HPDE6-E6E7 (cell line): Measurements from ENCODE around the gene BACE2.

Source experiments
- DNase-seq: peaks from one replicate; pipeline ENCODE4 v3.0.0; 2011; ENCODE audit warnings: missing footprints; ENCODE audit errors: extremely low spot score

Gene BACE2

GRCh38 chr21:41321908-41322495, 154.0 kb downstream of the BACE2 start:
- DNase-seq = no peak

- DNase-seq = no peak
These were observed 154.8 kb downstream of the BACE2 start for GRCh38 chr21:41322496-41323382.

DNA sequence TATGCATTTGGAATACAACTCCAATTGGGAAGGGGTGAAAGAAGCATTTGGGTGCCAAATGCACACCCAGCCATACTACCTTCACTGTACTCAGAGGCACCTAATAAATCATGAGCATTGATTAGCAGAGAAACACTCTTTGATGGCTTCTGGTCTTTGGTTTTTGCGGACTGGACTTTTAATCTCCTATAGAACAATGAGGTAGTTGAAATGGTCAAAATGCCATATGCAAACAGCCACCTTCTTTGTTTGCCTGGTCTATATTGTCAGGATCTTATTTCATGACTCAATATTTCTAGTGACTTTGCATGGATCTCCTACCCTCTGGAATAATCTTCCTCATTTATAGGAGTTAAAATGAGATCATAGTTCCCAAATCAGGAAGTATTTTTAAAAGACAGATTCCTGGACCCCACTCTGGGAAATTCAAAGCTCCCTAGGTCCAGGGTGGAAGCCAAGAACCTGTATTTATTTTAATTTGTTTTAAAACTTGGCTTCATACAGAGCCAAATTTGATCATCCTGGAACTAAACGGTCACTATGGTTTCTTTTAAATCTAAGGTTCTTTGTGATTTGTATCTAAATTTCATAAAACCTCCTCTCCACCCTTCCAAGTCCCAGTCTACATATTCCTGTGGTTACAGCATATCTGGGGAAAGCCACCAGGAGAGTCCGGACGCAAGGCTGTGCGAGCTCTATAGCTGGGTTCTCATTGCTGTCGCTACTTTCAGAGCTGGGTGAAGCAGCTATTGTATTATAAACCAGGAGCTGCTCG, 157.4 kb downstream of the BACE2 start:
- DNase-seq = no peak

DNA sequence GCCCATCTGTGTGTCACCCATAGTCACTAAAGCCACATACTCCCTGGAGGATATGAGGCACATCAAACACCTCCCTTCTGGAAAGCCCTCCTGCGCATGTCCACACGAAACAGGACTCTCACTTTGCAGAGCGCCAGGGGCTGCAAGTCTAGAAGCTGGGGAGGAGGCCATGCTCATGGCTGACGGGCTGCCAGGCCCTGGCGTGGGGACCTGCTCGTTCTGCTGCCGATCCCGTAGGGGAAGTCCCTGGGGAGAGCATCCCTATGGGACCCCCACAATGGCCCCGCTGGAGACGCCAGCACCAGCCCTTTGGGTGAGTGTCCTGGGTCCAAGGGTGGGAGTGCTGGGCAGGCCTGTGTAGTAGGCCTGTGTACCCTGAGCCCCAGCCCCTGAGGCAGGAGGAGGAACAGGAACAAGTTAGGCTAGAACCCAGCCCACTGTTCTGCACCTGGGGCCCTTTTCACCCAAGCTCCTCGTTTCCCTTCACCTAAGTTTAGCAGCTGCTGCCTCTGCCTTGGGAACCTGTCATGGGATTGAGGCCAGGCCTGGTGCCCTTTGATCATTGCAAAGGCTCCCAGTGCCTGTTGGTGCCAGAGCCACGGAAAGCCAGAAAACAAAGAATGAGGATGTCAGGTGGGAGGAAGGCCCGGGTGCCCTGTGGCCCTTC, 158.6 kb downstream of the BACE2 start:
- DNase-seq = no peak

- DNase-seq = no peak
These were observed 159.8 kb downstream of the BACE2 start for GRCh38 chr21:41327753-41328152.

GRCh38 chr21:41328660-41329607, 161.0 kb downstream of the BACE2 start:
- DNase-seq = no peak
